GM18858 (cell line): ENCODE data around the gene ARHGEF11.
"Not testable (repeated sequence)": the region's sequence is repeated elsewhere in the genome, so short reads cannot be mapped to it uniquely, and the experiment has no call there.

Experiments
- ATAC-seq: cut with Tn5 transposase; IDR thresholded peaks from one replicate; pipeline ENCODE4 v1.9.1; 2021; ENCODE audit not compliant: unreplicated experiment

The ARHGEF11 gene

GRCh38 chr1:156931974-156932710, 113.4 kb downstream of the ARHGEF11 start:
- no peak for ATAC-seq

GRCh38 chr1:156931211-156931952, 114.2 kb downstream of the ARHGEF11 start:
- no peak for ATAC-seq

- ATAC-seq: no peak
These were observed 115.1 kb downstream of the ARHGEF11 start for GRCh38 chr1:156930483-156930882.

GRCh38 chr1:156929596-156930238, 115.8 kb downstream of the ARHGEF11 start:
- ATAC-seq: no peak

- ATAC-seq: no peak
These were observed 117.4 kb downstream of the ARHGEF11 start for GRCh38 chr1:156928043-156928602.

GRCh38 chr1:156927215-156928042, 118.1 kb downstream of the ARHGEF11 start:
- ATAC-seq: no peak

GRCh38 chr1:156926695-156927094, 118.8 kb downstream of the ARHGEF11 start:
- ATAC-seq: not testable (repeated sequence)

GRCh38 chr1:156926175-156926574, 119.4 kb downstream of the ARHGEF11 start:
- ATAC-seq: no peak

- no peak for ATAC-seq
These were observed 120.2 kb downstream of the ARHGEF11 start for GRCh38 chr1:156925154-156926010.

GRCh38 chr1:156924478-156925153, 120.9 kb downstream of the ARHGEF11 start:
- ATAC-seq: no peak

DNA sequence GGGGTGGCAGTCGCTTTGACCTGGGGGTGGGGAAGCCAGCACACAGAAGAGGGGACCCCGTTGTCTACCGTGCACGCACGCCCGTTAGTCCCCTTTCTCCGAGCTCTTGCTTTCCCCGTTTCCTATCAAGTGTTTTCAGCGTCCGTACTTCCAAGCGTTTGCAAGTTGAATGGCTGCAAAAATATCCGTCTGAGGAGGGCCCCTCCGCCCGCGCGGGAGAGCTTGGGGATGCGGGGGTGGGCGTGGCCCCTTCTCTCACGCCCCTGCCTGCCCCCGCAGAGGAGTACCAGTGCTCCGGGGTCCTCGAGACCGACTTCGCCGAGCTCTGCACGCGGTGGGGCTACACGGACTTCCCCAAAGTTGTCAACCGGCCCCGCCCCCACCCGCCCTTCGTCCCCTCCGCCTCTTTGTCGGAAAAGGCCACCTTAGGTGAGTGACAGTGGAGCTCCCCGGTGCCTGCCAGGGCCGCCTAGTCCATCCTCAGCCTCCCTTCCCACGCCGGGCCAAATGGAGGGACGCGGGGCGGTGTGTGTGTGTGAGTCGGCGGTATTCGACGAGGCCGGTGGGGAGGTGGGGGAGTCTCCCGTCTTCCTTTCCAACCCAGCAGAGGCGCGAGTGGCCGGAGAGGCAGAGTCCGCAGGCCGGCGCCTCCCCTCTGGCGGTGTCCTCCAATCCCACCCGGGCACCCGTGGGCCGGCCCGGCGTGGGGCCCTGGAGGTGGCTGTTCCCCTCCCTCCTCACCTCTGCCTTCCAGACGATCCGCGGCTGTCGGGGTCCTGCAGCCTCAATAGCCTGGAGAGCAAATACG, 121.7 kb downstream of the ARHGEF11 start:
- ATAC-seq: no peak

GRCh38 chr1:156922986-156923669, 122.4 kb downstream of the ARHGEF11 start:
- ATAC-seq: no peak

- no peak for ATAC-seq
These were observed 124.5 kb downstream of the ARHGEF11 start for GRCh38 chr1:156921053-156921529.

DNA sequence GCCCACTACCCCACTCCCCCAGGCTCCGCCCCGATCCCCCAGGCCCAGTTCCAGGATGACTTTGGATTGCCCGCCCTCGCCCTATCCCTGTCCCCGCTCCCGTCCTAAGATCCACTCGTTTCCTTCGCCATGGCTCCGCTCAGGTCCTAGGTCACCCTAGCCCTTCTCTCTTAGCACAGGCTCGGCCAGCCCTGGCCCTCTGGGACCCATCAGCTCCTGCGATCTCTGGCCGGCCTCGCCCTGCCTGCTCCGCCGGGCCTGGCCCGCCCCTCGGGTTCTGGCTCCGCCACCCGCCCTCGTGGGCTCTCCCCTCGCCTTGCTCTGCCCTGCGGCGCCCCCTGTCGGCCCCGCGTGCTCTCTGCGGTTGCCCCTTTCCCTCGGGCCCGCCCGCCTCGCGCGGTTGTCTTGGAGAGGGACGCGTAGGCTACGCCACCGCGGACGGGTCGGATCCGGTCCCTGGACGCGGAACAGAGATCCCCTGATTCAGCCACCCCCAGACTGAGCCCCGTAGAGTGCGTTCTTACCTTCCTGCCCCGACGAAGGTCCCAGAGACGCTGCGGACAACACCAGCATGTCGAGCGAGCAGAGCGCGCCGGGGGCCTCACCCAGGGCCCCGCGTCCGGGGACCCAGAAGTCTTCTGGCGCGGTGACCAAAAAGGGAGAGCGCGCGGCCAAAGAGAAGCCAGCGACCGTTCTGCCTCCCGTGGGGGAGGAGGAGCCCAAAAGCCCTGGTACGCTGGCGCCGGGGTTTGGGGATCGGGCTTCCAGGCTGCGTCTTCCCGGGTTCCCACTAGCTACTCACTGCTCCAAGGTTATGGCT, 125.1 kb downstream of the ARHGEF11 start, which contains the start of gene LRRC71:
LRRC71 (plus strand) TSS at position 400 of the 820 bp plus-strand sequence; CDS start at position 572, 172 bp downstream.
- no peak for ATAC-seq

GRCh38 chr1:156914440-156914856, 131.1 kb downstream of the ARHGEF11 start:
- no peak for ATAC-seq

- ATAC-seq: no peak
These were observed 131.6 kb downstream of the ARHGEF11 start for GRCh38 chr1:156913809-156914387.
